GM12864 (cell line): ENCODE data around the gene CA10.

Experiments used
- DNase-seq: peaks from one replicate; pipeline ENCODE4 v3.0.0-alpha.2; 2011; ENCODE audit warnings: low read depth
- H3K4me3 ChIP-seq: 2 replicates; pipeline ENCODE4 v1.5.1; 2011; ENCODE audit warnings: mild to moderate bottlenecking, low read depth, low read length, control low read depth
- CTCF ChIP-seq: IDR thresholded peaks from 2 replicates; pipeline ENCODE4 v1.5.1; 2011; ENCODE audit warnings: low read depth, mild to moderate bottlenecking, moderate library complexity, low read length, control low read depth, inconsistent platforms; ENCODE audit errors: missing control alignments

The CA10 gene

DNA sequence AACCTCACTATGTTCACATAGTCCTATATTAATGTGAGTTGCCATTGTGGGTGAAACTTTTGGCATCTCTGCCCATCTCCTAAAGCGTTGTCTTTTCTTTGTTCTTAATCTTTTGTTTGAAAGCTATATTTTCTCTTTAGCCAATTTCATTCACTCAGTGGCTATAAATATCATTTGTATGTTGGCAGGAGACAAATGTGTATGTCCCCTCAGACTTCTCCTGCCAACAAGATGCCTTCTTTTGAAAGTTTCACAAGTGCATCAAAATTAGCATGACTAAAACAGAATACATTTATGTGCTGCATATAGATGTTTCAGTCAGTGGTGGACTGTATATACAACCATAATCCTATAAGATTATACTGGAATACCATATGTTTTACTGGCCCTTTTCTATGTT lies 109.0 kb downstream of the CA10 start:
- no peak overlapping the region for H3K4me3 ChIP-seq
- no peak for DNase-seq
- TF ChIP-seq CTCF, result no peak

GRCh38 chr17:52049051-52049450 lies 109.5 kb downstream of the CA10 start:
- no peak overlapping the region for H3K4me3 ChIP-seq
- DNase-seq, result no peak
- no peak for TF ChIP-seq CTCF

GRCh38 chr17:52048137-52048898 lies 110.2 kb downstream of the CA10 start:
- no peak for TF ChIP-seq CTCF
- DNase-seq, result no peak
- H3K4me3 ChIP-seq, result no peak overlapping the region

GRCh38 chr17:52047086-52047485 lies 111.4 kb downstream of the CA10 start:
- no peak for DNase-seq
- no peak for TF ChIP-seq CTCF
- no peak overlapping the region for H3K4me3 ChIP-seq

- no peak for TF ChIP-seq CTCF
- no peak for DNase-seq
Measured at GRCh38 chr17:52041123-52041617, 117.3 kb downstream of the CA10 start.

DNA sequence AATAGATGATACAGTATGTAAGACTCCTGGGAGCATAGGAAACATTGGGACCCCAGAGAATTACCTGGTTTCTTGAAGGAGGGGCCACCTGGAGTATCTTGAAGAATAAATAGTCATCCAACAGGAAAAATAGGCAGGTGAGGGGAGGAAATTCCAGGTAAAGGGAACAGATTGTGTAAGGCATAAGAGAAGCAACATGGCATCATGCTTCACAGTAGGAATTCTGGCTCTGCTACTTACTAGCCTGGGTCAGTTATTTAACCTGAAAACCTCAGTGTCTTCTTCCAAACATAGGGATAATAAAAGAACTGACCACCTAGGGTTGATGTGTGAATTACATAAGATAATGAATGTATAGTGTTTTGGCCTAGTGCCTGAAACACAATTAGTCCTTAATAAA lies 122.1 kb downstream of the CA10 start:
- no peak for DNase-seq
- no peak for TF ChIP-seq CTCF
- no peak overlapping the region for H3K4me3 ChIP-seq

More at GRCh38 chr17:52041123-52041617, 117.3 kb downstream of the CA10 start:
- H3K4me3 ChIP-seq, result no peak overlapping the region
